ENCODE measurements around the gene TLNRD1. TPM values are rescaled to one million over a fixed set of nuclear protein-coding genes. Genes with fewer than 3 reads are reported as not detected.

The TLNRD1 gene
- total RNA-seq, 2 donors from 2014 or later = 17.5 to 17.6 TPM

DNA sequence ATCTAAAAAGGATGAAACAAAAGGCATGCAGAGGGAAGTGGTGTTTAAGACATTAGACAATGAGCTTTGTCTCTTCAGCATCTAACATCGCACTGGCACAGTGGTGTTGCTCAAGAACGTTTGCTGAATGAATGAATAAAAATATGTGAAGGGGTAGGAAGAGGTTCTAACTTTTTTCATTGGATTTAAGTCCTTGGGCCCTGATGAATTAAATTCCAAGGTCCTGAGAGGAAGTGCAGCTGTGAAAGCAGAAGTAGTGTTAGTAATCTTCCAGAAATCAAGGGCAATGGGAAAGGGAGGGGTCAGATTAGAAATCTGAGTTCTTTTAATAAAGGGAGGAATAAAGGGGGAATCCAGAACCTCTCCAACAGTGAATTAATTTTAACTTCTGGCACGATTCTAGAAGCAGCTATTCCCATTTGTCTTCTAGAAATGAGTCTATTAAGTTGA lies 29.6 kb downstream of the TLNRD1 start:
- H3K4me1 Mint-ChIP-seq = peaks cover 5% of the 10 kb centered on the region
- ATAC-seq (no peak), DNase-seq (no peak)
- peaks cover 2% of the 10 kb centered on the region for H3K36me3 Mint-ChIP-seq (ENCODE audit: low read depth)
- no peaks in the 10 kb centered on the region for H3K9me3 ChIP-seq (ENCODE audit: control insufficient read depth, low read length, poor library complexity, severe bottlenecking)
- no peak overlapping the region for H3K27ac Mint-ChIP-seq
- H3K27me3 Mint-ChIP-seq = no peaks in the 10 kb centered on the region
- no peak overlapping the region for H3K4me3 Mint-ChIP-seq

DNA sequence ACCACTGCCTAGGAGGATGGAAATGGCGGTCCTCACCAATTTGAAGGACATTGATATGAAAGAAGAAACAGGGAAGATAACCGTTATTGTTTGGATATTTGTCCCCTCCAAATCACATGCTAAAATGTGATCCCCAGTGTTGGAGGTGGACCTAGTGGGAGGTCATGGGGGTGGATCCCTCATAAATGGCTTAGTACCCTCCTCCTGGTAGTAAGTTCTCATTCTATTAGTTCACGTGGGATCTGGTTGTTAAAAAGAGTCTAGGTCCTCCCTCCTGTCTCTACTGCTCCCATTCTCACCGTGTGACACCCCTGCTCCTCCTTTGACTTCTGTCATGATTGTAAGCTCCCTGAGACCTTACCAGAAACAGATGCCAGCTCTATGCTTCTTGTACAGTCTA lies 30.5 kb downstream of the TLNRD1 start:
- no peak overlapping the region for H3K27ac Mint-ChIP-seq
- no peaks in the 10 kb centered on the region for H3K9me3 ChIP-seq (ENCODE audit: control insufficient read depth, low read length, poor library complexity, severe bottlenecking)
- DNase-seq (no peak), ATAC-seq (no peak)
- no peak overlapping the region for H3K4me3 Mint-ChIP-seq
- H3K36me3 Mint-ChIP-seq (ENCODE audit: low read depth) = peaks cover 2% of the 10 kb centered on the region
- H3K4me1 Mint-ChIP-seq = peaks cover 5% of the 10 kb centered on the region
- H3K27me3 Mint-ChIP-seq = no peaks in the 10 kb centered on the region

DNA sequence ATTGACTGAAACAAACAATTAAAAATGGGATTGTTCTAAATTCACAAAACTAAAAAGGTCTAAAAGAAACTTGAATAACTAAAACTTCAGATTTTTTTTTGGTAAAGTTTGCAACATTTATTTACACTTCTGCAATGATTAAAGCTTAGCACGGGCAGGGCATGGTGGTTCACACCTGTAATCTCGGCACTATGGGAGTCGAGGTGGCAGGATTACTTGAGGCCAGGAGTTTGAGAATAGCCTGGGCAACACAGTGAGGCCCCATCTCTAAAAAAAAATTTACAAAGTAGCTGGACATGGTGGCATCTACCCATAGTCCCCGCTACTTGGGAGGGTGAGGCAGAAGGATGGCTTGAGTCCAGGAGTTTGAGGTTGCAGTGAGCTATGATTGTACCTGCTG lies 31.6 kb downstream of the TLNRD1 start:
- Mint-ChIP-seq H3K4me3 (no peak overlapping the region), H3K4me1 (peaks cover 5% of the 10 kb centered on the region), H3K36me3 (ENCODE audit: low read depth) (peaks cover 2% of the 10 kb centered on the region), H3K27me3 (no peaks in the 10 kb centered on the region), H3K27ac (no peak overlapping the region)
- H3K9me3 ChIP-seq (ENCODE audit: control insufficient read depth, low read length, poor library complexity, severe bottlenecking) = no peaks in the 10 kb centered on the region
- DNase-seq (no peak), ATAC-seq (no peak)

DNA sequence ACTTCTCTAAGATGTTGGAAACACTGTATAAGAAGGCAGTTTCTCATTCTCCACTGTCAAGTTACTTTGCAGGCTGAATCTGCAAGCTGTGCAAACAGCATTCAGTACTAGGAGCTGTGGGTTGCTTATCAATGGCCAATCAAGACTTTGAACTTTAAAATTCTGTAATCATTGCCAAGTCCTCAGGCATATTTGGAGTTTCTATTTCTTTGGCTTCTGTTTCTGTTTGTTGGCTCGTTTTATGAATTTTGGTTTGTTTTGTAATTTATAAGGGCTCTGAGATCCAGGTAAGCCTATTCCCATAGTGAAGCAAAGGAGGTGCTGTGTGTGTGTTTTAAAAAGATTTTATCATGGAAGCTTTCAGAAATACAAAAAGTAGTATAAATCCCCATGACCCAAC lies 32.1 kb downstream of the TLNRD1 start:
- Mint-ChIP-seq H3K27me3 (no peaks in the 10 kb centered on the region), H3K36me3 (ENCODE audit: low read depth) (peaks cover 2% of the 10 kb centered on the region), H3K4me3 (no peak overlapping the region), H3K4me1 (peaks cover 5% of the 10 kb centered on the region), H3K27ac (no peak overlapping the region)
- ATAC-seq (no peak), DNase-seq (no peak)
- no peaks in the 10 kb centered on the region for H3K9me3 ChIP-seq (ENCODE audit: control insufficient read depth, low read length, poor library complexity, severe bottlenecking)

- DNase-seq = no peak
- Mint-ChIP-seq H3K4me3 (no peak overlapping the region), H3K36me3 (ENCODE audit: low read depth) (peaks cover 2% of the 10 kb centered on the region), H3K27me3 (no peaks in the 10 kb centered on the region), H3K27ac (no peak overlapping the region), H3K4me1 (peaks cover 5% of the 10 kb centered on the region)
- no peak for ATAC-seq
- no peaks in the 10 kb centered on the region for H3K9me3 ChIP-seq (ENCODE audit: control insufficient read depth, low read length, poor library complexity, severe bottlenecking)
Measured at GRCh38 chr15:81033508-81033907, 32.8 kb downstream of the TLNRD1 start.

DNA sequence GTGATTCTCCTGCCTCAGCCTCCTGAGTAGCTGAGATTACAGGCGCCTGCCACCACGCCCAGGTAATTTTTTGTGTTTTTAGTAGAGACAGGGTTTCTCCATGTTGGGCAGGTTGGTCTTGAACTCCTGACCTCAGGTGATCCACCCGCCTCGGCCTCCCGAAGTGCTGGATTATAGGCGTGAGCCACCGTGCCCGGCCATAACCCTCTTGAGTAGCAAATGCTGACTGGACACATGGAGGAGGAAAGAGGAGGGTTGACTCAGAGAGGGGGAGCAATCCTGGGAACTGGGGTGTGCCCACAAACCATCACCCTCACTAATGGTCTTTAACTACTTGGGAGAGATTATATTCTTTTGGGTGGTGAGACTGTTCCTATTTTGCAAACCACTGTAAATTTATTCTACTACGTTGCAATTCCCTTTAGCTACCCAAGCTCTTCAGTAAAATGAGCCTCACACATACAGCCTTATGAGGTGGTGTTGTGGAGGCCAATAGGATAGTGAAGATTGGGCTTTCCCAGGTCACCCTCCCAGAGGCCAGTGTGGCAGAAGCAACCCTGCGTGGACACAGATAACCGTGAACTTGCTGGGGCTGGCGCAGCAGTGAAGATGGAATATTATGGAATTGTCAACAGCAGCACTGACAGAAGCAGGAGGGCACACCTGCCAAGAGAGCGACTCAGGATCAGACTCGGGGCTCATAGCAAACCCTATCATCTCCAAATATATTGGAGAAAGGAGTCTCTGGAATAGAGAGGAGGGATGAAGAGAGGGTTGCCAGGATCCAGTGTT lies 37.4 kb downstream of the TLNRD1 start:
- H3K9me3 ChIP-seq (ENCODE audit: control insufficient read depth, low read length, poor library complexity, severe bottlenecking) = no peaks in the 10 kb centered on the region
- peaks cover 5% of the 10 kb centered on the region for H3K4me1 Mint-ChIP-seq
- ATAC-seq (no peak), DNase-seq (no peak)
- H3K4me3 Mint-ChIP-seq = no peak overlapping the region
- H3K27me3 Mint-ChIP-seq = no peaks in the 10 kb centered on the region
- H3K36me3 Mint-ChIP-seq (ENCODE audit: low read depth) = no peaks in the 10 kb centered on the region
- H3K27ac Mint-ChIP-seq = no peak overlapping the region

DNA sequence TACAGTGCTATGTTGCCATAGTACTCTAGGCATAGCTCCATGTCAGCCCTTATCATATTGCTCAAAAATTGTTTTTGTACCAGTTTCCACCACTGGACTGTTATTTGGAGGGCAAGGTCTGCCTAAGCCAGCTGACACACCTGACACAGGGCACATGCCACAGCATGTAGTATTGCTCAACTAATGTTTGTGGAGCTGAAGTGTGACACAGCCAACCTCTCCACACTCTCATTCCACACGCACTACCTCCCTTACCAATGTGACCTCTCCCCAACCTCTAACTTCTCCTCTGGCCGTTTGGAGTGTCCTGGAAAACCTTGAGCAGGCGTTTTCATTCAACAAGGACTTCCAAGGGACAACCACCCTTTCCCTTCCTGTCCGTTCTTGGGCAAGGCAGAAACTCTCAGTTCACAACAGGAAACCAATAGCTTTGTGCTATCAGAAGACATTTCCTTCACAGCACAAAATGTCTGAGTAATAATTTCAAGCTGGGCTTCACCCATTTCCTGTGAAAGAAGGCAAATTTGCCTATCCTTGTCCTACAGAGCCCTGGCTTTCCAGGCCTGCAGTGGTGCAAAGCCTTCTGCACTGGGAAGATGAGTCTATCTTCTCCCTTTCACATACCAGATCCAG lies 38.4 kb downstream of the TLNRD1 start:
- Mint-ChIP-seq H3K36me3 (ENCODE audit: low read depth) (no peaks in the 10 kb centered on the region), H3K4me1 (peaks cover 5% of the 10 kb centered on the region), H3K27me3 (no peaks in the 10 kb centered on the region), H3K4me3 (no peak overlapping the region), H3K27ac (no peak overlapping the region)
- DNase-seq (no peak), ATAC-seq (no peak)
- H3K9me3 ChIP-seq (ENCODE audit: control insufficient read depth, low read length, poor library complexity, severe bottlenecking) = no peaks in the 10 kb centered on the region

- DNase-seq (no peak), ATAC-seq (no peak)
- no peaks in the 10 kb centered on the region for H3K36me3 Mint-ChIP-seq (ENCODE audit: low read depth)
- H3K27ac Mint-ChIP-seq = no peak overlapping the region
- H3K4me1 Mint-ChIP-seq = peaks cover 5% of the 10 kb centered on the region
- no peaks in the 10 kb centered on the region for H3K9me3 ChIP-seq (ENCODE audit: control insufficient read depth, low read length, poor library complexity, severe bottlenecking)
- no peaks in the 10 kb centered on the region for H3K27me3 Mint-ChIP-seq
- H3K4me3 Mint-ChIP-seq = no peak overlapping the region
Measured at GRCh38 chr15:81040757-81041156, 40.0 kb downstream of the TLNRD1 start.

DNA sequence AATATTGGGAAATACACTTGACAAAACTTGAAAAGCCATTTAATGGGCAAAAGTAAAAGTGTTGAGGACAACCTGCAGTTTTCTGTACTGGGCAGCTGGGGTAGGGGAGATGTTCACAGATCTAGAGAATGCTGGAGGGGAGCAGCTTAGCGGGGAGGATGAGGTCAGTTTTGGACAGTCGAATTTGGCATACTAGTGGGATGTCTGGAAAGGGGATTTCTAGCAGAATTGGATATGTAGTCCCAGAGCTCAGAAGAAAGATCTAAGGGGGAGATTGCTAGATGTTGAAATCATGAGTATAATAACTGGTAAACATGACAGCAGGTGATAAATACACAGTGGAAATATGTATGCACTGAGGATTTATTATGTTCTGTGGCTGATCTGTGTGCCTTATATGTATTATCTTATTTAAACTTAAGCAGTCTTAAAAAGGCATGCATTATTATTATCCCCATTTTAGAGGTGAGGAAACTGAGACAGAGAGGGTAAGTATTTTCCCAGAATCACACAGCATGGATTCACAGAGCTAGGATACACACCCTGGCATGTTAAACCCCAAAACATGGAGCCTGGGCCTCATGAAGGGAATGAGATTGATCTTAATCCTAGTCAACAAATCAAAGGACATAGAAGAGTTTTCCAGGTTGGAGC lies 42.7 kb downstream of the TLNRD1 start:
- Mint-ChIP-seq H3K36me3 (ENCODE audit: low read depth) (no peaks in the 10 kb centered on the region), H3K27me3 (no peaks in the 10 kb centered on the region), H3K4me1 (peaks cover 5% of the 10 kb centered on the region), H3K4me3 (no peak overlapping the region), H3K27ac (no peak overlapping the region)
- no peak for DNase-seq
- H3K9me3 ChIP-seq (ENCODE audit: control insufficient read depth, low read length, poor library complexity, severe bottlenecking) = no peaks in the 10 kb centered on the region
- ATAC-seq = no peak

GRCh38 chr15:81043935-81044575 lies 43.3 kb downstream of the TLNRD1 start:
- ATAC-seq = no peak
- Mint-ChIP-seq H3K27ac (no peak overlapping the region), H3K4me3 (no peak overlapping the region), H3K27me3 (no peaks in the 10 kb centered on the region), H3K36me3 (ENCODE audit: low read depth) (no peaks in the 10 kb centered on the region), H3K4me1 (peaks cover 3% of the 10 kb centered on the region)
- no peak for DNase-seq
- H3K9me3 ChIP-seq (ENCODE audit: control insufficient read depth, low read length, poor library complexity, severe bottlenecking) = no peaks in the 10 kb centered on the region

DNA sequence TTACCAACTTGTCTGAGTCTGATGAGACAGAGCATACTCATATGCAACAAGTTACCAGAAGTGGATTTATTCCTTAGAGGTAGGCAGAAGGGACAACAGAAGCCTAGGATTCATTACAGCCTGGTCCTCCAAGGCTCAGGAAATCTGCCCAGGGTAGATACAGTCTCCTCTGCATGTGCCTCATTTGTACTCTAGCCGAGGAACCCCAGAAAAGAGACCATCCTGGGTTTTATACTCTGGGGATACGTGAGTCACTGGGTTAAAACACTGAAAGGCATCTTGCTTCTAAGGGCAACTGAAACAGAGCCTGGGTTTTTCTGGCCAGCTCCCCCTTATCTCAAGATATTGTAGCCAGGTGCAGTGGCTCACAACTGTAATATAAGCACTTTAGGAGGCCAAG lies 45.6 kb downstream of the TLNRD1 start:
- Mint-ChIP-seq H3K27me3 (no peaks in the 10 kb centered on the region), H3K4me1 (no peaks in the 10 kb centered on the region), H3K36me3 (ENCODE audit: low read depth) (no peaks in the 10 kb centered on the region), H3K27ac (no peak overlapping the region), H3K4me3 (no peak overlapping the region)
- ATAC-seq (no peak), DNase-seq (no peak)
- no peaks in the 10 kb centered on the region for H3K9me3 ChIP-seq (ENCODE audit: control insufficient read depth, low read length, poor library complexity, severe bottlenecking)

DNA sequence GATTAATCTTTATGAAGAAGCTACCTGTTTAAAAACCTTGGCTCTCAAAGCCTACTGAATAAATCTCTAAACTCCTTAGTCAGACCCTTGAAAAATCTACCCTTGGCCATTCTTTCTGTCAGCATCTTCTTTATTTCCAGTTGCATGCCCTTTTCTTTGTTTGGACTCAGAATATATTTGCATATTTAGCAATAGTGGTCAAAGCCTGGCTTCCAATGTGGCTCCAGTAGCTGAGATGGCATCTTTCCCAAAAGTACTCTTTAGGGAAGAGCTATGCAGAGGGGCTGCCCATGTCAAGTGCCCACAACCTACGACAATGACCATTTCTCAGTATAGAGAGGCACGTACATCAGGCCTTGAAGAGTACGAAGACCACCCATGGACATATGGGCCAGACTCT lies 47.2 kb downstream of the TLNRD1 start:
- Mint-ChIP-seq H3K27ac (no peak overlapping the region), H3K27me3 (no peaks in the 10 kb centered on the region), H3K4me3 (no peak overlapping the region), H3K4me1 (no peaks in the 10 kb centered on the region), H3K36me3 (ENCODE audit: low read depth) (no peaks in the 10 kb centered on the region)
- ATAC-seq (no peak), DNase-seq (no peak)
- H3K9me3 ChIP-seq (ENCODE audit: control insufficient read depth, low read length, poor library complexity, severe bottlenecking) = no peaks in the 10 kb centered on the region

DNA sequence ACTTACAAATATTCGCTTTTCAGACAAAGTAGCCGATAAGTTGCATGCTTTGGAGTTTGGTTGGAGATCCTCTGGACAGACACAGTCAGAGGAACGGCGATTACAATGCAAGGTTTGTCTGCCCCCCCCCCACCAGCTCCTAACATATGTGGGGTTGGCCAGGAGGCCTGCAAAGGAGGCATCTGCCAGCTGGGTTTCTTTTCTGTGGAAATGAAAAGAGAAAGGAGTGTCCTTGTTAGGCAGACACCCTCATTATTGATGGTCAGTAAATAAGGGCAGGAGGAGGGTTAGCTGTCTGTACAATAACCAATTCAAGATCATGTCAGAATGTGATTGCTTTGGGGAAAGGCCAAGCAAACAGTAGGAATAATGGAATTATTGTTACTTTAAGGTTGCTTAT lies 49.1 kb downstream of the TLNRD1 start:
- no peak overlapping the region for H3K4me3 Mint-ChIP-seq
- DNase-seq = no peak
- H3K27me3 Mint-ChIP-seq = no peaks in the 10 kb centered on the region
- no peak overlapping the region for H3K27ac Mint-ChIP-seq
- no peaks in the 10 kb centered on the region for H3K4me1 Mint-ChIP-seq
- H3K36me3 Mint-ChIP-seq (ENCODE audit: low read depth) = no peaks in the 10 kb centered on the region
- no peak for ATAC-seq
- no peaks in the 10 kb centered on the region for H3K9me3 ChIP-seq (ENCODE audit: control insufficient read depth, low read length, poor library complexity, severe bottlenecking)
